SK-N-SH (cell line): ENCODE results near the gene CCNL2. TPM values are rescaled to one million over a fixed set of nuclear protein-coding genes. Genes with fewer than 3 reads are reported as not detected.

Experiments
- CTCF ChIA-PET: fragments of 300-600, 350-600 bp; formaldehyde crosslinking; extraction: SDS; loops from one replicate; lab custom pipeline; 2021; lab: Yijun Ruan, JAX
- POLR2A ChIA-PET: fragments of 350-600 bp; sonication (Branson Sonifier 250); formaldehyde crosslinking; extraction: SDS; loops from one replicate; lab custom pipeline; 2020; ENCODE audit warnings: antibody characterized with exemption, inconsistent platforms; lab: Yijun Ruan, JAX
- DNase-seq: peaks from one replicate; pipeline ENCODE4 v3.0.0; 2012
- H2AFZ ChIP-seq: fragments of 200-600 bp; sonication (generic); 2 replicates; pipeline ENCODE4 v1.8.1; 2016; ENCODE audit warnings: antibody characterized with exemption, mild to moderate bottlenecking, low read depth
- H3F3A ChIP-seq: fragments of 200-600 bp; sonication (generic); replicated peaks from 2 replicates; pipeline ENCODE3; 2016; ENCODE audit warnings: antibody characterized with exemption, mild to moderate bottlenecking; ENCODE audit not compliant: insufficient read depth
- H3K27ac ChIP-seq, 2 experiments: fragments of 200-500 bp in 1 of 2; fragments of 200-600 bp in 1 of 2; sonication (Bioruptor generic) in 1 of 2; sonication (generic), shearing (Covaris generic) in 1 of 2; 2 replicates each; pipeline versions ENCODE4 v1.5.1 to v1.6.1; 2014 to 2016; ENCODE audit warnings: low read depth in 2 of 2, inconsistent platforms in 1 of 2, low read length in 1 of 2, mild to moderate bottlenecking in 1 of 2, mixed read lengths in 1 of 2
- H3K27me3 ChIP-seq: fragments of 200-600 bp; sonication (generic), shearing (Covaris generic); 2 replicates; pipeline ENCODE4 v1.6.1; 2016; ENCODE audit warnings: mixed run types; ENCODE audit not compliant: insufficient read depth
- H3K36me3 ChIP-seq, 2 experiments: fragments of 200-500 bp in 1 of 2; fragments of 200-600 bp in 1 of 2; sonication (Bioruptor generic) in 1 of 2; sonication (generic) in 1 of 2; replicated peaks in 1 of 2; 2 replicates each; pipeline versions ENCODE3 to v1.5.1; 2014 to 2016; ENCODE audit warnings: low read length in 1 of 2, mild to moderate bottlenecking in 1 of 2; ENCODE audit not compliant: insufficient read depth in 2 of 2, control insufficient read depth in 1 of 2
- H3K4me1 ChIP-seq, 2 experiments: fragments of 200-500 bp in 1 of 2; fragments of 200-600 bp in 1 of 2; sonication (Bioruptor generic) in 1 of 2; sonication (generic), shearing (Covaris generic) in 1 of 2; 2 replicates each; pipeline versions ENCODE4 v1.5.1 to v1.6.1; 2014 to 2016; ENCODE audit warnings: low read depth in 1 of 2, low read length in 1 of 2, mixed run types in 1 of 2; ENCODE audit not compliant: insufficient read depth in 2 of 2, control insufficient read depth in 1 of 2
- H3K4me2 ChIP-seq: fragments of 200-600 bp; sonication (generic), shearing (Covaris generic); 2 replicates; pipeline ENCODE4 v1.6.1; 2017; ENCODE audit warnings: mixed run types
- H3K4me3 ChIP-seq, 2 experiments: fragments of 200-500 bp in 1 of 2; fragments of 200-600 bp in 1 of 2; sonication (Bioruptor generic) in 1 of 2; sonication (generic), shearing (Covaris generic) in 1 of 2; 2 replicates each; pipeline versions ENCODE4 v1.5.1 to v1.8.1; 2014 to 2016; ENCODE audit warnings: low read depth in 2 of 2, inconsistent platforms in 1 of 2, low read length in 1 of 2, mild to moderate bottlenecking in 1 of 2, mixed read lengths in 1 of 2, moderate library complexity in 1 of 2
- H3K79me2 ChIP-seq: fragments of 200-600 bp; sonication (generic); 2 replicates; pipeline ENCODE4 v1.8.1; 2017; ENCODE audit warnings: mild to moderate bottlenecking; ENCODE audit not compliant: insufficient read depth
- H3K9ac ChIP-seq: fragments of 200-600 bp; sonication (generic); 2 replicates; pipeline ENCODE4 v1.6.1; 2017; ENCODE audit warnings: mixed run types
- H3K9me2 ChIP-seq: fragments of 200-600 bp; sonication (generic); 2 replicates; pipeline ENCODE4 v1.6.1; 2017; ENCODE audit warnings: mixed run types
- H3K9me3 ChIP-seq: fragments of 200-600 bp; sonication (generic); 2 replicates; pipeline ENCODE4 v1.6.1; 2017; ENCODE audit warnings: mixed run types, mild to moderate bottlenecking, moderate library complexity
- H4K20me1 ChIP-seq: fragments of 200-600 bp; sonication (generic); 2 replicates; pipeline ENCODE4 v1.6.1; 2017; ENCODE audit warnings: mild to moderate bottlenecking, mixed run types; ENCODE audit not compliant: insufficient read depth
- FOSL2 ChIP-seq: IDR thresholded peaks from 2 replicates; pipeline ENCODE4 v1.4.0; 2012; ENCODE audit warnings: low read depth, mild to moderate bottlenecking, moderate library complexity, borderline replicate concordance
- FOXJ3 ChIP-seq: sonication (generic); formaldehyde crosslinking; IDR thresholded peaks from 2 replicates; pipeline ENCODE4 v1.5.1; 2020; ENCODE audit warnings: mild to moderate bottlenecking, missing genetic modification reagents
- FOXM1 ChIP-seq: IDR thresholded peaks from 2 replicates; pipeline ENCODE4 v1.4.0; 2012; ENCODE audit warnings: low read depth, mild to moderate bottlenecking
- GATA2 ChIP-seq: sonication (generic); formaldehyde crosslinking; IDR thresholded peaks from 2 replicates; pipeline ENCODE4 v1.5.0; 2020; ENCODE audit warnings: mild to moderate bottlenecking, missing genetic modification reagents
- JUND ChIP-seq: IDR thresholded peaks from 2 replicates; pipeline ENCODE4 v1.4.0; 2012
- MXI1 ChIP-seq: IDR thresholded peaks from 2 replicates; pipeline ENCODE4 v1.6.1; 2012; ENCODE audit warnings: mild to moderate bottlenecking, low read depth, low read length, improper control_type of control experiment
- POLR2AphosphoS5 ChIP-seq: IDR thresholded peaks from 2 replicates; pipeline ENCODE4 v1.6.1; 2012; ENCODE audit warnings: low read depth, low read length
- RCOR1 ChIP-seq: fragments of 150-350 bp; IDR thresholded peaks from 2 replicates; pipeline ENCODE4 v1.6.1; 2017; ENCODE audit warnings: antibody characterized with exemption, low read length
- RFX5 ChIP-seq: IDR thresholded peaks from 2 replicates; pipeline ENCODE4 v1.6.1; 2012; ENCODE audit warnings: mild to moderate bottlenecking, improper control_type of control experiment, low read length
- RXRA ChIP-seq: IDR thresholded peaks from 2 replicates; pipeline ENCODE4 v1.4.0; 2012; ENCODE audit warnings: low read depth, mild to moderate bottlenecking, borderline replicate concordance
- TAF1 ChIP-seq: IDR thresholded peaks from 2 replicates; pipeline ENCODE4 v1.6.1; 2012; ENCODE audit warnings: low read depth, mild to moderate bottlenecking, low read length, moderate library complexity, borderline replicate concordance
- TEAD4 ChIP-seq: IDR thresholded peaks from 2 replicates; pipeline ENCODE4 v1.4.0; 2012; ENCODE audit warnings: mild to moderate bottlenecking, borderline replicate concordance; ENCODE audit not compliant: insufficient read depth
- WGBS: methylation state at CpG from one replicate; pipeline ENCODE4 v1.1.6; 2017; ENCODE audit warnings: low lambda C conversion rate; 5-methylcytosine and 5-hydroxymethylcytosine counted together
- polyA plus RNA-seq, 3 experiments: library from polyadenylated mRNA; depleted of rRNA; stranded (reverse); fragments of >200 nt; gene quantifications; 2 replicates each; pipeline ENCODE4 v1.2.3, GENCODE V29; 2012
- TF ChIP-seq, protein P1 (sequence below): IDR thresholded peaks from 2 replicates; pipeline ENCODE4 v1.6.1; 2012; ENCODE audit warnings: mild to moderate bottlenecking, low read depth, low read length, moderate library complexity
- TF ChIP-seq, protein P2 (sequence below): IDR thresholded peaks from 2 replicates; pipeline ENCODE4 v1.4.0; 2012; ENCODE audit warnings: low read depth, borderline replicate concordance
- TF ChIP-seq, protein P3 (sequence below): IDR thresholded peaks from 2 replicates; pipeline ENCODE4 v1.4.0; 2012; ENCODE audit warnings: low read depth

The CCNL2 gene
- polyA plus RNA-seq, 1 of the 3 experiments (the other 2 are of a cell fraction), result 362 TPM

DNA sequence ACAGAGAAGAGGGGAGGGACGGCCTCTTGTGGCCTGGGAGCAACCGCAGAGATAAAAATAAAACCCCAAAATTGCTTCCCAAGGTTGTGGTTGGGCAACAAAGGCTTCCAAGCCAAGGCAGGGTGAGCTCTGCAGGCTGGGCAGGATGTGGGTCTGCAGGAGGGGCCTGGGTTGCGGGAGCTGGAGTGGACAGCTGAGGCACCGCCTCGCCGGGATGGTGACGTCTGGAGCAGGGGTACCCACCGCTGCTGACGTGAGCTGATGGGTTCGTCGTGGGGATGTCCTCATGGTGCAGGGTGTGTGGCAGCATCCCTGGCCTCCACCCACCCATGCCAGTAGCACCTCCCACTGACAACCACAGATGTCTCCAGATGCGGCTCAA, 27.8 kb downstream of the CCNL2 start:
- no peaks in the 10 kb centered on the region for H4K20me1 ChIP-seq
- no peak overlapping the region for H3K27ac ChIP-seq
- no peaks in the 10 kb centered on the region for H3K27me3 ChIP-seq
- no peak overlapping the region for H3K9ac ChIP-seq
- no peak overlapping the region for H3K4me3 ChIP-seq
- H3K4me1 ChIP-seq, result peaks cover 0 to 28% of the 10 kb centered on the region in 2 experiments; a peak in 1 of 4 replicates
- H3K9me3 ChIP-seq, result no peaks in the 10 kb centered on the region
- no peak for DNase-seq
- H3K36me3 ChIP-seq, result peaks cover 0 to 8% of the 10 kb centered on the region in 2 experiments
- WGBS, result 92% methylated on average over 5 of the region's 12 CpGs
- ChIA-PET POLR2A (interaction anchor here (0.6 to 1.3 kb wide), 5 partner anchors 12 to 28 kb away, joined by 3 to 5 read pairs (median 3); partner anchors contain the start of gene CCNL2), CTCF (interaction anchor here (0.8 to 5.9 kb wide), 22 partner anchors 8 to 339 kb away, joined by 3 to 48 read pairs (median 4); partner anchors contain the start of genes CCNL2, DVL1, MXRA8 and UBE2J2)
- H3K9me2 ChIP-seq, result no peaks in the 10 kb centered on the region
- H3F3A ChIP-seq, result peaks cover 8% of the 10 kb centered on the region
- H3K79me2 ChIP-seq, result peaks cover 34% of the 10 kb centered on the region
- TF ChIP-seq, protein P1, sequence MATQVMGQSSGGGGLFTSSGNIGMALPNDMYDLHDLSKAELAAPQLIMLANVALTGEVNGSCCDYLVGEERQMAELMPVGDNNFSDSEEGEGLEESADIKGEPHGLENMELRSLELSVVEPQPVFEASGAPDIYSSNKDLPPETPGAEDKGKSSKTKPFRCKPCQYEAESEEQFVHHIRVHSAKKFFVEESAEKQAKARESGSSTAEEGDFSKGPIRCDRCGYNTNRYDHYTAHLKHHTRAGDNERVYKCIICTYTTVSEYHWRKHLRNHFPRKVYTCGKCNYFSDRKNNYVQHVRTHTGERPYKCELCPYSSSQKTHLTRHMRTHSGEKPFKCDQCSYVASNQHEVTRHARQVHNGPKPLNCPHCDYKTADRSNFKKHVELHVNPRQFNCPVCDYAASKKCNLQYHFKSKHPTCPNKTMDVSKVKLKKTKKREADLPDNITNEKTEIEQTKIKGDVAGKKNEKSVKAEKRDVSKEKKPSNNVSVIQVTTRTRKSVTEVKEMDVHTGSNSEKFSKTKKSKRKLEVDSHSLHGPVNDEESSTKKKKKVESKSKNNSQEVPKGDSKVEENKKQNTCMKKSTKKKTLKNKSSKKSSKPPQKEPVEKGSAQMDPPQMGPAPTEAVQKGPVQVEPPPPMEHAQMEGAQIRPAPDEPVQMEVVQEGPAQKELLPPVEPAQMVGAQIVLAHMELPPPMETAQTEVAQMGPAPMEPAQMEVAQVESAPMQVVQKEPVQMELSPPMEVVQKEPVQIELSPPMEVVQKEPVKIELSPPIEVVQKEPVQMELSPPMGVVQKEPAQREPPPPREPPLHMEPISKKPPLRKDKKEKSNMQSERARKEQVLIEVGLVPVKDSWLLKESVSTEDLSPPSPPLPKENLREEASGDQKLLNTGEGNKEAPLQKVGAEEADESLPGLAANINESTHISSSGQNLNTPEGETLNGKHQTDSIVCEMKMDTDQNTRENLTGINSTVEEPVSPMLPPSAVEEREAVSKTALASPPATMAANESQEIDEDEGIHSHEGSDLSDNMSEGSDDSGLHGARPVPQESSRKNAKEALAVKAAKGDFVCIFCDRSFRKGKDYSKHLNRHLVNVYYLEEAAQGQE, result no peak
- no peak for TF ChIP-seq GATA2 (CRISPR knock-in tag)
- TF ChIP-seq POLR2AphosphoS5, result no peak
- TF ChIP-seq RXRA, result no peak
- TF ChIP-seq, protein P2, sequence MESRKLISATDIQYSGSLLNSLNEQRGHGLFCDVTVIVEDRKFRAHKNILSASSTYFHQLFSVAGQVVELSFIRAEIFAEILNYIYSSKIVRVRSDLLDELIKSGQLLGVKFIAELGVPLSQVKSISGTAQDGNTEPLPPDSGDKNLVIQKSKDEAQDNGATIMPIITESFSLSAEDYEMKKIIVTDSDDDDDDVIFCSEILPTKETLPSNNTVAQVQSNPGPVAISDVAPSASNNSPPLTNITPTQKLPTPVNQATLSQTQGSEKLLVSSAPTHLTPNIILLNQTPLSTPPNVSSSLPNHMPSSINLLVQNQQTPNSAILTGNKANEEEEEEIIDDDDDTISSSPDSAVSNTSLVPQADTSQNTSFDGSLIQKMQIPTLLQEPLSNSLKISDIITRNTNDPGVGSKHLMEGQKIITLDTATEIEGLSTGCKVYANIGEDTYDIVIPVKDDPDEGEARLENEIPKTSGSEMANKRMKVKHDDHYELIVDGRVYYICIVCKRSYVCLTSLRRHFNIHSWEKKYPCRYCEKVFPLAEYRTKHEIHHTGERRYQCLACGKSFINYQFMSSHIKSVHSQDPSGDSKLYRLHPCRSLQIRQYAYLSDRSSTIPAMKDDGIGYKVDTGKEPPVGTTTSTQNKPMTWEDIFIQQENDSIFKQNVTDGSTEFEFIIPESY, result no peak
- no peak for TF ChIP-seq TAF1
- no peak for TF ChIP-seq FOSL2
- TF ChIP-seq TEAD4, result no peak
- TF ChIP-seq RFX5, result no peak
- TF ChIP-seq FOXJ3 (CRISPR knock-in tag), result no peak
- TF ChIP-seq MXI1, result no peak
- TF ChIP-seq RCOR1, result no peak
- no peak for TF ChIP-seq JUND
- TF ChIP-seq FOXM1, result no peak
- TF ChIP-seq, protein P3, sequence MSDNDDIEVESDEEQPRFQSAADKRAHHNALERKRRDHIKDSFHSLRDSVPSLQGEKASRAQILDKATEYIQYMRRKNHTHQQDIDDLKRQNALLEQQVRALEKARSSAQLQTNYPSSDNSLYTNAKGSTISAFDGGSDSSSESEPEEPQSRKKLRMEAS, result no peak
- no peak overlapping the region for H2AFZ ChIP-seq
- H3K4me2 ChIP-seq, result no peak overlapping the region
